ENCODE data around the gene PITPNC1. TPM values are rescaled to one million over a fixed set of nuclear protein-coding genes. Genes with fewer than 3 reads are reported as not detected.

PITPNC1 gene
- total RNA-seq, 4 donors from 2014 or later = 1.6 to 6.0 (median 3.2) TPM

- Histone ChIP-seq H3K27ac (no peak overlapping the region), H3K27me3 (no peaks in the 10 kb centered on the region), H3K4me3 (no peak overlapping the region), H3K4me1 (peaks cover 7% of the 10 kb centered on the region), H3K9me3 (no peaks in the 10 kb centered on the region), H3K36me3 (no peaks in the 10 kb centered on the region)
- peak in 1 of 2 donors; percentile 35 for DNase-seq (ENCODE audit: low spot score in 2 of 2)
- 87% methylated on average over 4 of the region's 4 CpGs for WGBS
- TF ChIP-seq POLR2AphosphoS5 (IDR thresholded peaks at IDR 0.05) (no peak), POLR2A (IDR thresholded peaks at IDR 0.05) (no peak), EP300 (IDR thresholded peaks at IDR 0.05) (no peak)
Measured at GRCh38 chr17:67602444-67602843, 225.4 kb downstream of the PITPNC1 start.

GRCh38 chr17:67602974-67603373 is 225.9 kb downstream of the PITPNC1 start:
- no peak overlapping the region for H3K4me3 ChIP-seq
- TF ChIP-seq EP300 (IDR thresholded peaks at IDR 0.05) = no peak
- TF ChIP-seq CTCF (IDR thresholded peaks at IDR 0.05) = no peak
- no peak for TF ChIP-seq POLR2A (IDR thresholded peaks at IDR 0.05)
- no peak for TF ChIP-seq POLR2AphosphoS5 (IDR thresholded peaks at IDR 0.05)

GRCh38 chr17:67605256-67605912 is 228.3 kb downstream of the PITPNC1 start:
- TF ChIP-seq POLR2AphosphoS5 (IDR thresholded peaks at IDR 0.05) (no peak), POLR2A (IDR thresholded peaks at IDR 0.05) (no peak), CTCF (IDR thresholded peaks at IDR 0.05) (no peak), EP300 (IDR thresholded peaks at IDR 0.05) (no peak)
- no peaks in the 10 kb centered on the region for H3K36me3 ChIP-seq
- H3K9me3 ChIP-seq = no peaks in the 10 kb centered on the region
- no peak overlapping the region for H3K4me3 ChIP-seq
- WGBS = 81% methylated on average over 17 of the region's 17 CpGs
- H3K27ac ChIP-seq = no peak overlapping the region
- H3K4me1 ChIP-seq = peaks cover 7% of the 10 kb centered on the region
- H3K27me3 ChIP-seq = no peaks in the 10 kb centered on the region
- DNase-seq (ENCODE audit: low spot score in 2 of 2) = no peak

More at GRCh38 chr17:67602974-67603373, 225.9 kb downstream of the PITPNC1 start:
- WGBS = 88% methylated on average over 3 of the region's 3 CpGs
- peak in 1 of 2 donors; percentile 26 for DNase-seq (ENCODE audit: low spot score in 2 of 2)
- H3K27me3 ChIP-seq = no peaks in the 10 kb centered on the region
- H3K36me3 ChIP-seq = no peaks in the 10 kb centered on the region
- H3K9me3 ChIP-seq = no peaks in the 10 kb centered on the region
- H3K4me1 ChIP-seq = peaks cover 7% of the 10 kb centered on the region
- no peak overlapping the region for H3K27ac ChIP-seq

GRCh38 chr17:67606471-67606870 is 229.4 kb downstream of the PITPNC1 start:
- Histone ChIP-seq H3K27ac (no peak overlapping the region), H3K27me3 (no peaks in the 10 kb centered on the region), H3K36me3 (no peaks in the 10 kb centered on the region), H3K4me1 (peaks cover 7% of the 10 kb centered on the region), H3K4me3 (no peak overlapping the region), H3K9me3 (no peaks in the 10 kb centered on the region)
- peak in 1 of 2 donors; percentile 64 for DNase-seq (ENCODE audit: low spot score in 2 of 2)
- TF ChIP-seq POLR2A (IDR thresholded peaks at IDR 0.05) = no peak
- no peak for TF ChIP-seq POLR2AphosphoS5 (IDR thresholded peaks at IDR 0.05)
- TF ChIP-seq CTCF (IDR thresholded peaks at IDR 0.05) = no peak
- TF ChIP-seq EP300 (IDR thresholded peaks at IDR 0.05) = no peak
- 40% methylated on average over 10 of the region's 10 CpGs for WGBS

GRCh38 chr17:67606896-67607604 is 230.0 kb downstream of the PITPNC1 start:
- Histone ChIP-seq H3K36me3 (no peaks in the 10 kb centered on the region), H3K9me3 (no peaks in the 10 kb centered on the region), H3K4me3 (no peak overlapping the region), H3K27me3 (no peaks in the 10 kb centered on the region), H3K27ac (no peak overlapping the region), H3K4me1 (peaks cover 9% of the 10 kb centered on the region)
- DNase-seq (ENCODE audit: low spot score in 2 of 2) = peak in 1 of 2 donors; percentile 32
- 58% methylated on average over 10 of the region's 10 CpGs for WGBS
- TF ChIP-seq CTCF (IDR thresholded peaks at IDR 0.05) = no peak
- TF ChIP-seq POLR2A (IDR thresholded peaks at IDR 0.05) = no peak
- TF ChIP-seq EP300 (IDR thresholded peaks at IDR 0.05) = no peak
- TF ChIP-seq POLR2AphosphoS5 (IDR thresholded peaks at IDR 0.05) = no peak

Measured in suprapubic skin (tissue), 4 donors.